Activated CD8-positive, alpha-beta T cell treated with anti-CD3 and anti-CD28 coated beads for 36 hours (primary cell): ENCODE measurements around the gene HNRNPA0. TPM values are rescaled to one million over a fixed set of nuclear protein-coding genes. Genes with fewer than 3 reads are reported as not detected.

Experiments
- ATAC-seq: fragments of 200-7000 bp; cut with Tn5 transposase; one replicate; pipeline ENCODE4 v1.10.0; 2021; ENCODE audit warnings: mild to moderate bottlenecking, moderate library complexity
- CTCF ChIA-PET: fragments of 350-600 bp; sonication (Branson Sonifier 250); formaldehyde crosslinking; loops from one replicate; lab custom pipeline; 2021; ENCODE audit warnings: antibody characterized with exemption; lab: Charles Lee
- POLR2A ChIA-PET: fragments of 350-600 bp; sonication (Branson Sonifier 250); formaldehyde crosslinking; loops from one replicate; lab custom pipeline; 2021; ENCODE audit warnings: antibody characterized with exemption; lab: Charles Lee
- DNase-seq: peaks from one replicate; pipeline ENCODE4 v3.0.0-alpha.2; 2020
- H3K27ac Mint-ChIP-seq: one replicate; pipeline ENCODE4 v1.8.0; 2021; ENCODE audit warnings: mild to moderate bottlenecking, mixed read lengths
- H3K27me3 Mint-ChIP-seq: one replicate; pipeline ENCODE4 v1.8.0; 2021; ENCODE audit warnings: mixed read lengths
- H3K36me3 Mint-ChIP-seq: one replicate; pipeline ENCODE4 v1.8.0; 2021; ENCODE audit warnings: low read depth, mixed read lengths
- H3K4me1 Mint-ChIP-seq: one replicate; pipeline ENCODE4 v1.8.0; 2021; ENCODE audit warnings: low read depth, mixed read lengths
- H3K4me3 Mint-ChIP-seq: one replicate; pipeline ENCODE4 v1.8.0; 2021; ENCODE audit warnings: mild to moderate bottlenecking, moderate library complexity, mixed read lengths
- H3K9me3 Mint-ChIP-seq: one replicate; pipeline ENCODE4 v1.8.0; 2021; ENCODE audit warnings: mixed read lengths
- intact Hi-C: fragments of 100-400 bp; cut with micrococcal nuclease; formaldehyde crosslinking; loops from one replicate; pipeline ENCODE4 v1.10.0; 2022
- total RNA-seq, 2 experiments: library from RNA; stranded (reverse); gene quantifications; one replicate each; pipeline ENCODE4 v1.2.3, GENCODE V29; 2021
- TF ChIP-seq, protein P1 (sequence below): fragments of 200-600 bp; IDR thresholded peaks from one replicate; pipeline ENCODE4 v1.8.0; 2022; ENCODE audit warnings: antibody characterized with exemption, mild to moderate bottlenecking

Gene HNRNPA0
- total RNA-seq, 2 experiments from 2014 or later: 32.8 to 33.1 TPM

DNA sequence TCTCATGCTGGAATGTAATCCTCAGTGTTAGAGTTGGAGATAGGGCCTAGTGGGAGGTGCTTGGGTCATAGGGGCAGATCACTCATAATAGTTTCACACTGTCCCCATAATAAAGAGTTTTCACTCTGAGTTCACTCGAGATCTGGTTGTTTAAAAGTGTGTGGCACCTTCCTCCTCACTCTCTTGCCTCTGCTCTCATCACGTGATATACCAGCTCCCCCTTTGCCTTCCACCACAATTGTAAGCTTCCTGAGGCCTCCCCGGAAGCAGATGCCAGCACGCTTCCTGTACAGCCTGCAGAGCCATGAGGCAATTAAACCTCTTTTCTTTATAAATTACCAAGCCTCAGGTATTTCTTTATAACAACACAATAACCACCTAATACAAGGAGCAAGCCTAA is 14.4 kb downstream of the HNRNPA0 start:
- intact Hi-C loops: loop anchor here (5.0 kb wide), 1 partner anchor 42 kb away; no protein-coding TSS in a partner anchor
- Mint-ChIP-seq H3K36me3 (peaks cover 13% of the 10 kb centered on the region), H3K4me1 (peaks cover 13% of the 10 kb centered on the region), H3K4me3 (no peak overlapping the region), H3K9me3 (peaks cover 12% of the 10 kb centered on the region), H3K27ac (no peak overlapping the region), H3K27me3 (no peaks in the 10 kb centered on the region)
- POLR2A ChIA-PET: interaction anchor here (4.6 kb wide), 1 partner anchor 14 kb away, joined by 43 read pairs; the partner anchor contains the start of gene HNRNPA0
- CTCF ChIA-PET: interaction anchor here (4.3 to 21.2 kb wide), 4 partner anchors 11 to 110 kb away, joined by 33 to 540 read pairs (median 77); no protein-coding TSS in a partner anchor
- TF ChIP-seq, protein P1, sequence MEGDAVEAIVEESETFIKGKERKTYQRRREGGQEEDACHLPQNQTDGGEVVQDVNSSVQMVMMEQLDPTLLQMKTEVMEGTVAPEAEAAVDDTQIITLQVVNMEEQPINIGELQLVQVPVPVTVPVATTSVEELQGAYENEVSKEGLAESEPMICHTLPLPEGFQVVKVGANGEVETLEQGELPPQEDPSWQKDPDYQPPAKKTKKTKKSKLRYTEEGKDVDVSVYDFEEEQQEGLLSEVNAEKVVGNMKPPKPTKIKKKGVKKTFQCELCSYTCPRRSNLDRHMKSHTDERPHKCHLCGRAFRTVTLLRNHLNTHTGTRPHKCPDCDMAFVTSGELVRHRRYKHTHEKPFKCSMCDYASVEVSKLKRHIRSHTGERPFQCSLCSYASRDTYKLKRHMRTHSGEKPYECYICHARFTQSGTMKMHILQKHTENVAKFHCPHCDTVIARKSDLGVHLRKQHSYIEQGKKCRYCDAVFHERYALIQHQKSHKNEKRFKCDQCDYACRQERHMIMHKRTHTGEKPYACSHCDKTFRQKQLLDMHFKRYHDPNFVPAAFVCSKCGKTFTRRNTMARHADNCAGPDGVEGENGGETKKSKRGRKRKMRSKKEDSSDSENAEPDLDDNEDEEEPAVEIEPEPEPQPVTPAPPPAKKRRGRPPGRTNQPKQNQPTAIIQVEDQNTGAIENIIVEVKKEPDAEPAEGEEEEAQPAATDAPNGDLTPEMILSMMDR: no peak
- no peak for ATAC-seq
- no peak for DNase-seq

GRCh38 chr5:137738947-137739346 is 15.2 kb downstream of the HNRNPA0 start:
- ChIA-PET POLR2A (interaction anchor here (4.6 kb wide), 1 partner anchor 15 kb away, joined by 43 read pairs; the partner anchor contains the start of gene HNRNPA0), CTCF (interaction anchor here (4.3 to 21.2 kb wide), 5 partner anchors 12 to 110 kb away, joined by 33 to 540 read pairs (median 44); no protein-coding TSS in a partner anchor)
- DNase-seq (no peak), ATAC-seq (no peak)
- TF ChIP-seq, protein P1: no peak
- Mint-ChIP-seq H3K27me3 (no peaks in the 10 kb centered on the region), H3K36me3 (peaks cover 13% of the 10 kb centered on the region), H3K27ac (peak overlapping the region; percentile 50), H3K9me3 (peaks cover 12% of the 10 kb centered on the region), H3K4me1 (peaks cover 20% of the 10 kb centered on the region), H3K4me3 (no peak overlapping the region)
- intact Hi-C loops: loop anchor here (5.0 kb wide), 1 partner anchor 42 kb away; no protein-coding TSS in a partner anchor

- intact Hi-C loops: loop anchor here (2.0 to 5.0 kb wide), 2 partner anchors 15 to 40 kb away; no protein-coding TSS in a partner anchor
- ATAC-seq (peak; percentile 68), DNase-seq (peak; percentile 48)
- Mint-ChIP-seq H3K27me3 (no peaks in the 10 kb centered on the region), H3K9me3 (peaks cover 12% of the 10 kb centered on the region), H3K4me3 (no peak overlapping the region), H3K4me1 (peaks cover 33% of the 10 kb centered on the region), H3K36me3 (peaks cover 13% of the 10 kb centered on the region), H3K27ac (no peak overlapping the region)
- CTCF ChIA-PET: interaction anchor here (1.0 to 21.2 kb wide), 5 partner anchors 14 to 108 kb away, joined by 4 to 540 read pairs (median 10); no protein-coding TSS in a partner anchor
- TF ChIP-seq, protein P1: no peak
- POLR2A ChIA-PET: interaction anchor here (1.1 to 4.6 kb wide), 5 partner anchors 12 to 113 kb away, joined by 3 to 43 read pairs (median 10); partner anchors contain the start of gene HNRNPA0
These were observed 16.6 kb downstream of the HNRNPA0 start for GRCh38 chr5:137737349-137738131.

DNA sequence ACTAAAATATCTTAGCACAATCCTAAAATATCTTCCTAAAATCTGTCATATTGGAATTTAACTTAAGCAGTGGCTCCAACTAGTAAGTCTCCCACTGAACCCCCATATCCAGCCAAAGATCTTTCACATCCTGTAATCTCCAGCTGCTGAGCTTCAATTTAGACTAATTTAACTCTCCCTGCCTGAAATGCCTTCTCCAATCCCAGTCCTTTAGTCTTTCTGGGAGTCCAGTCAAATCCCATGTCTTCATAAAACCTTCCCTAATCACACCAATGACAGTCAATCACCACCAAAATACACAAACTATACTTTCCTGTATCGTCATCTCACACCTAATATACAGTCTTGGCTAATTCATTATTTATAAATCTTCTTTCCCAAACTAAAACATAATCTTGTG is 17.7 kb downstream of the HNRNPA0 start:
- H3K36me3 Mint-ChIP-seq: peaks cover 13% of the 10 kb centered on the region
- no peak for ATAC-seq
- intact Hi-C loops: loop anchor here (2.0 to 5.0 kb wide), 2 partner anchors 16 to 39 kb away; no protein-coding TSS in a partner anchor
- ChIA-PET POLR2A (interaction anchor here (1.3 to 4.6 kb wide), 6 partner anchors 11 to 40 kb away, joined by 3 to 43 read pairs (median 7); partner anchors contain the start of gene HNRNPA0), CTCF (interaction anchor here (0.7 to 21.2 kb wide), 10 partner anchors 8 to 107 kb away, joined by 3 to 540 read pairs (median 8); no protein-coding TSS in a partner anchor)
- TF ChIP-seq, protein P1: no peak
- no peak overlapping the region for H3K27ac Mint-ChIP-seq
- H3K4me1 Mint-ChIP-seq: peaks cover 42% of the 10 kb centered on the region
- H3K27me3 Mint-ChIP-seq: no peaks in the 10 kb centered on the region
- DNase-seq: no peak
- peaks cover 12% of the 10 kb centered on the region for H3K9me3 Mint-ChIP-seq
- H3K4me3 Mint-ChIP-seq: no peak overlapping the region
